Calu3 (cell line): Measurements from ENCODE around the gene KIAA1143. TPM values are rescaled to one million over a fixed set of nuclear protein-coding genes. Genes with fewer than 3 reads are reported as not detected.

ENCODE experiments used
- BruUV-seq: library from RNA; stranded (reverse); fragments of 400-500 nt; replicated peaks from 2 replicates; lab custom pipeline; 2021; lab: Mats Ljungman, UMichigan
- CTCF ChIA-PET: fragments of 300-600 bp; sonication (Branson Sonifier 250); formaldehyde crosslinking; loops from one replicate; lab custom pipeline; 2022; ENCODE audit warnings: antibody characterized with exemption; lab: Charles Lee
- DNase-seq: peaks from one replicate; pipeline ENCODE4 v3.0.0; 2022
- H3K27ac Mint-ChIP-seq: one replicate; pipeline ENCODE4 v1.8.0; 2022; ENCODE audit warnings: mixed read lengths; ENCODE audit not compliant: unreplicated experiment
- H3K27me3 Mint-ChIP-seq: one replicate; pipeline ENCODE4 v1.8.0; 2022; ENCODE audit warnings: mixed read lengths; ENCODE audit not compliant: unreplicated experiment
- H3K36me3 Mint-ChIP-seq: one replicate; pipeline ENCODE4 v1.8.0; 2022; ENCODE audit warnings: mild to moderate bottlenecking, moderate library complexity, mixed read lengths; ENCODE audit not compliant: insufficient read depth, unreplicated experiment
- H3K4me1 Mint-ChIP-seq: one replicate; pipeline ENCODE4 v1.8.0; 2022; ENCODE audit warnings: mild to moderate bottlenecking, low read depth, mixed read lengths; ENCODE audit not compliant: unreplicated experiment
- H3K4me3 Mint-ChIP-seq: one replicate; pipeline ENCODE4 v1.8.0; 2022; ENCODE audit warnings: mild to moderate bottlenecking, low read depth, moderate library complexity, mixed read lengths; ENCODE audit not compliant: unreplicated experiment
- H3K9me3 Mint-ChIP-seq: one replicate; pipeline ENCODE4 v1.8.0; 2022; ENCODE audit warnings: low read depth, mixed read lengths; ENCODE audit not compliant: unreplicated experiment
- CTCF ChIP-seq: fragments of 200-600 bp; IDR thresholded peaks from one replicate; pipeline ENCODE4 v1.8.0; 2022; ENCODE audit warnings: antibody characterized with exemption; ENCODE audit not compliant: unreplicated experiment
- intact Hi-C: fragments of 100-400 bp; cut with micrococcal nuclease; formaldehyde crosslinking; loops from one replicate; pipeline ENCODE4 v1.10.0; 2022; ENCODE audit not compliant: unreplicated experiment
- total RNA-seq: library from RNA; stranded (reverse); gene quantifications from 2 replicates; pipeline ENCODE4 v1.2.3, GENCODE V29; 2022

KIAA1143 gene
- total RNA-seq, 1 experiment from 2014 or later = 36.9 TPM

- CTCF ChIA-PET = no interaction called here
- Mint-ChIP-seq H3K27me3 (no peaks in the 10 kb centered on the region), H3K27ac (no peak within 1 kb of the TSS), H3K4me1 (no peaks in the 10 kb centered on the region), H3K9me3 (peaks cover 11% of the 10 kb centered on the region), H3K36me3 (peaks cover 11% of the 10 kb centered on the region), H3K4me3 (peak within 1 kb of the TSS; percentile 81)
- intact Hi-C loops = no loop called here
- TSS peak; percentile 59 for BruUV-seq
- TF ChIP-seq CTCF = no peak
- DNase-seq = peak; percentile 52
Measured at GRCh38 chr3:44712455-44713075, 48.9 kb downstream of the KIAA1143 start, which contains the start of gene ZNF502. Gene ZNF502 (plus strand): TSS chr3:44712660. CDS start chr3:44720262, 7,602 bp downstream.

Other genes starting within 250 kb of the KIAA1143 start
- gene ZKSCAN7, start 206.4 kb downstream of the KIAA1143 start, total RNA-seq = 0.39 and 0.59 TPM in 2 replicates
- gene ZNF660, start 176.7 kb downstream of the KIAA1143 start, total RNA-seq = 0.95 and 1.4 TPM in 2 replicates
- 12.0 and 14.0 TPM in 2 replicates for gene ZNF197, start 136.6 kb downstream of the KIAA1143 start, total RNA-seq
- 11.3 and 11.8 TPM in 2 replicates for gene ZNF35, start 112.9 kb downstream of the KIAA1143 start, total RNA-seq
- 0.99 and 1.8 TPM in 2 replicates for gene ZNF502, start 49.0 kb downstream of the KIAA1143 start, total RNA-seq
- gene ZNF501, start 32.0 kb downstream of the KIAA1143 start, total RNA-seq = 0.61 and 0.71 TPM in 2 replicates
- gene KIF15, start 175 bp upstream of the KIAA1143 start, total RNA-seq = 17.0 and 18.4 TPM in 2 replicates
- 12.3 TPM in 2 replicates for gene TMEM42, start 100.3 kb upstream of the KIAA1143 start, total RNA-seq
- gene TGM4, start 113.0 kb upstream of the KIAA1143 start, total RNA-seq = 0.14 and 0.39 TPM in 2 replicates
- 83.0 and 84.9 TPM in 2 replicates for gene ZDHHC3, start 214.6 kb upstream of the KIAA1143 start, total RNA-seq
- gene EXOSC7, start 214.6 kb upstream of the KIAA1143 start, total RNA-seq = 44.1 and 50.1 TPM in 2 replicates